Measurements from ENCODE around the gene RTP3.

RTP3 gene

GRCh38 chr3:46463868-46464241, 33.9 kb upstream of the RTP3 start:
- Histone ChIP-seq H4K12ac (ENCODE audit: low read depth, low read length) (no peak overlapping the region), H3K9me3 (ENCODE audit: insufficient read depth, low read depth, low read length) (peaks cover 2% of the 10 kb centered on the region), H2BK120ac (ENCODE audit: insufficient read depth, low read length, poor library complexity) (no peak overlapping the region), H3K79me2 (ENCODE audit: control insufficient read depth, insufficient read depth, low read length, poor library complexity) (no peaks in the 10 kb centered on the region), H3K4me3 (ENCODE audit: low read depth, low read length) (no peak overlapping the region), H3K79me1 (ENCODE audit: low read length) (no peaks in the 10 kb centered on the region), H3K18ac (ENCODE audit: low read length) (no peak overlapping the region), H3K27ac (ENCODE audit: low read depth, low read length) (no peak overlapping the region), H2AFZ (ENCODE audit: insufficient read depth, low read length, poor library complexity) (no peak overlapping the region), H2AK5ac (ENCODE audit: low read length) (no peak overlapping the region), H3K27me3 (ENCODE audit: insufficient read depth, low read length) (peaks cover 6% of the 10 kb centered on the region), H3K14ac (ENCODE audit: low read length) (no peak overlapping the region), H4K91ac (ENCODE audit: low read depth, low read length) (no peak overlapping the region), H3K4ac (ENCODE audit: low read depth, low read length) (no peak overlapping the region), H3K36me3 (ENCODE audit: control insufficient read depth in 1 of 2, insufficient read depth in 2 of 2, low read length in 2 of 2) (no peaks in the 10 kb centered on the region), H3K4me2 (ENCODE audit: low read length) (no peak overlapping the region), H4K8ac (ENCODE audit: low read depth, low read length) (no peak overlapping the region), H3K23ac (ENCODE audit: low read length) (no peak overlapping the region), H3K9ac (ENCODE audit: low read length) (no peak overlapping the region), H2BK5ac (ENCODE audit: low read depth, low read length, poor library complexity) (no peak overlapping the region), H3K4me1 (ENCODE audit: control insufficient read depth in 1 of 2, insufficient read depth in 2 of 2, low read length in 2 of 2) (no peaks in the 10 kb centered on the region), H2BK12ac (ENCODE audit: low read length) (no peak overlapping the region)
- DNase-seq = no peak
- WGBS (ENCODE audit: extremely low coverage, insufficient coverage, insufficient read length) = no CpG with 5 or more reads among the region's 8 CpGs

- H3K36me3 ChIP-seq (ENCODE audit: control insufficient read depth in 1 of 2, insufficient read depth in 2 of 2, low read length in 2 of 2) = no peaks in the 10 kb centered on the region
- WGBS (ENCODE audit: extremely low coverage, insufficient coverage, insufficient read length) = no CpG with 5 or more reads among the region's 44 CpGs
Measured at GRCh38 chr3:46464326-46465195, 33.2 kb upstream of the RTP3 start, which contains the start of gene LTF. LTF (minus strand) TSS chr3:46464905; CDS start chr3:46464867, 38 bp downstream.

GRCh38 chr3:46465196-46465520, 32.6 kb upstream of the RTP3 start:
- no peaks in the 10 kb centered on the region for H3K79me1 ChIP-seq (ENCODE audit: low read length)
- no peak overlapping the region for H3K18ac ChIP-seq (ENCODE audit: low read length)
- H2BK5ac ChIP-seq (ENCODE audit: low read depth, low read length, poor library complexity) = no peak overlapping the region
- H2AK5ac ChIP-seq (ENCODE audit: low read length) = no peak overlapping the region
- no peak overlapping the region for H4K12ac ChIP-seq (ENCODE audit: low read depth, low read length)
- no peak overlapping the region for H3K4me2 ChIP-seq (ENCODE audit: low read length)
- no peak overlapping the region for H3K27ac ChIP-seq (ENCODE audit: low read depth, low read length)
- no peaks in the 10 kb centered on the region for H3K36me3 ChIP-seq (ENCODE audit: control insufficient read depth in 1 of 2, insufficient read depth in 2 of 2, low read length in 2 of 2)
- no peak overlapping the region for H3K23ac ChIP-seq (ENCODE audit: low read length)
- H3K4me1 ChIP-seq (ENCODE audit: control insufficient read depth in 1 of 2, insufficient read depth in 2 of 2, low read length in 2 of 2) = no peaks in the 10 kb centered on the region
- no peak overlapping the region for H3K9ac ChIP-seq (ENCODE audit: low read length)
- peaks cover 2% of the 10 kb centered on the region for H3K9me3 ChIP-seq (ENCODE audit: insufficient read depth, low read depth, low read length)
- H4K91ac ChIP-seq (ENCODE audit: low read depth, low read length) = no peak overlapping the region
- no peak overlapping the region for H2BK12ac ChIP-seq (ENCODE audit: low read length)
- no peaks in the 10 kb centered on the region for H3K79me2 ChIP-seq (ENCODE audit: control insufficient read depth, insufficient read depth, low read length, poor library complexity)
- no peak overlapping the region for H2AFZ ChIP-seq (ENCODE audit: insufficient read depth, low read length, poor library complexity)
- no peak overlapping the region for H4K8ac ChIP-seq (ENCODE audit: low read depth, low read length)
- no peak overlapping the region for H3K4me3 ChIP-seq (ENCODE audit: low read depth, low read length)
- peaks cover 6% of the 10 kb centered on the region for H3K27me3 ChIP-seq (ENCODE audit: insufficient read depth, low read length)
- no peak overlapping the region for H3K4ac ChIP-seq (ENCODE audit: low read depth, low read length)
- no peak overlapping the region for H3K14ac ChIP-seq (ENCODE audit: low read length)
- no peak for DNase-seq
- WGBS (ENCODE audit: extremely low coverage, insufficient coverage, insufficient read length) = no CpG with 5 or more reads among the region's 2 CpGs
- no peak overlapping the region for H2BK120ac ChIP-seq (ENCODE audit: insufficient read depth, low read length, poor library complexity)

More at GRCh38 chr3:46464326-46465195, 33.2 kb upstream of the RTP3 start, which contains the start of gene LTF:
- Histone ChIP-seq H2BK120ac (ENCODE audit: insufficient read depth, low read length, poor library complexity) (no peak within 1 kb of the TSS), H3K9me3 (ENCODE audit: insufficient read depth, low read depth, low read length) (peaks cover 2% of the 10 kb centered on the region), H4K12ac (ENCODE audit: low read depth, low read length) (no peak within 1 kb of the TSS), H3K27me3 (ENCODE audit: insufficient read depth, low read length) (peaks cover 6% of the 10 kb centered on the region), H2BK5ac (ENCODE audit: low read depth, low read length, poor library complexity) (no peak within 1 kb of the TSS), H3K4me3 (ENCODE audit: low read depth, low read length) (no peak within 1 kb of the TSS), H3K4ac (ENCODE audit: low read depth, low read length) (no peak within 1 kb of the TSS), H2AK5ac (ENCODE audit: low read length) (no peak within 1 kb of the TSS), H3K79me2 (ENCODE audit: control insufficient read depth, insufficient read depth, low read length, poor library complexity) (no peaks in the 10 kb centered on the region), H3K23ac (ENCODE audit: low read length) (no peak within 1 kb of the TSS), H4K8ac (ENCODE audit: low read depth, low read length) (no peak within 1 kb of the TSS), H3K79me1 (ENCODE audit: low read length) (no peaks in the 10 kb centered on the region), H4K91ac (ENCODE audit: low read depth, low read length) (no peak within 1 kb of the TSS), H2AFZ (ENCODE audit: insufficient read depth, low read length, poor library complexity) (no peak within 1 kb of the TSS), H2BK12ac (ENCODE audit: low read length) (no peak within 1 kb of the TSS), H3K27ac (ENCODE audit: low read depth, low read length) (no peak within 1 kb of the TSS), H3K4me2 (ENCODE audit: low read length) (no peak within 1 kb of the TSS), H3K4me1 (ENCODE audit: control insufficient read depth in 1 of 2, insufficient read depth in 2 of 2, low read length in 2 of 2) (no peaks in the 10 kb centered on the region), H3K14ac (ENCODE audit: low read length) (no peak within 1 kb of the TSS), H3K9ac (ENCODE audit: low read length) (no peak within 1 kb of the TSS), H3K18ac (ENCODE audit: low read length) (no peak within 1 kb of the TSS)
- DNase-seq = no peak

GRCh38 chr3:46466273-46466672, 31.5 kb upstream of the RTP3 start:
- H3K36me3 ChIP-seq (ENCODE audit: control insufficient read depth in 1 of 2, insufficient read depth in 2 of 2, low read length in 2 of 2) = no peaks in the 10 kb centered on the region
- H3K18ac ChIP-seq (ENCODE audit: low read length) = no peak overlapping the region
- no peak for DNase-seq
- no peak overlapping the region for H2AK5ac ChIP-seq (ENCODE audit: low read length)
- no peaks in the 10 kb centered on the region for H3K4me1 ChIP-seq (ENCODE audit: control insufficient read depth in 1 of 2, insufficient read depth in 2 of 2, low read length in 2 of 2)
- peaks cover 2% of the 10 kb centered on the region for H3K9me3 ChIP-seq (ENCODE audit: insufficient read depth, low read depth, low read length)
- H2BK5ac ChIP-seq (ENCODE audit: low read depth, low read length, poor library complexity) = no peak overlapping the region
- no peak overlapping the region for H3K4ac ChIP-seq (ENCODE audit: low read depth, low read length)
- peaks cover 6% of the 10 kb centered on the region for H3K27me3 ChIP-seq (ENCODE audit: insufficient read depth, low read length)
- no peak overlapping the region for H2AFZ ChIP-seq (ENCODE audit: insufficient read depth, low read length, poor library complexity)
- no peaks in the 10 kb centered on the region for H3K79me1 ChIP-seq (ENCODE audit: low read length)
- no peak overlapping the region for H4K12ac ChIP-seq (ENCODE audit: low read depth, low read length)
- no peak overlapping the region for H3K27ac ChIP-seq (ENCODE audit: low read depth, low read length)
- H3K14ac ChIP-seq (ENCODE audit: low read length) = no peak overlapping the region
- no peak overlapping the region for H3K9ac ChIP-seq (ENCODE audit: low read length)
- H4K8ac ChIP-seq (ENCODE audit: low read depth, low read length) = no peak overlapping the region
- H3K79me2 ChIP-seq (ENCODE audit: control insufficient read depth, insufficient read depth, low read length, poor library complexity) = no peaks in the 10 kb centered on the region
- H3K4me3 ChIP-seq (ENCODE audit: low read depth, low read length) = no peak overlapping the region
- H3K23ac ChIP-seq (ENCODE audit: low read length) = no peak overlapping the region
- H4K91ac ChIP-seq (ENCODE audit: low read depth, low read length) = no peak overlapping the region
- no peak overlapping the region for H2BK120ac ChIP-seq (ENCODE audit: insufficient read depth, low read length, poor library complexity)
- no peak overlapping the region for H2BK12ac ChIP-seq (ENCODE audit: low read length)
- no peak overlapping the region for H3K4me2 ChIP-seq (ENCODE audit: low read length)
